ENCODE results near the gene SLC2A9. TPM values are rescaled to one million over a fixed set of nuclear protein-coding genes. Genes with fewer than 3 reads are reported as not detected.

The SLC2A9 gene
- total and polyA plus RNA-seq, 2 donors (not counting 3 experiments of a cell fraction or from before 2014, with no cell fraction given) = 1.6 to 1.8 TPM

DNA sequence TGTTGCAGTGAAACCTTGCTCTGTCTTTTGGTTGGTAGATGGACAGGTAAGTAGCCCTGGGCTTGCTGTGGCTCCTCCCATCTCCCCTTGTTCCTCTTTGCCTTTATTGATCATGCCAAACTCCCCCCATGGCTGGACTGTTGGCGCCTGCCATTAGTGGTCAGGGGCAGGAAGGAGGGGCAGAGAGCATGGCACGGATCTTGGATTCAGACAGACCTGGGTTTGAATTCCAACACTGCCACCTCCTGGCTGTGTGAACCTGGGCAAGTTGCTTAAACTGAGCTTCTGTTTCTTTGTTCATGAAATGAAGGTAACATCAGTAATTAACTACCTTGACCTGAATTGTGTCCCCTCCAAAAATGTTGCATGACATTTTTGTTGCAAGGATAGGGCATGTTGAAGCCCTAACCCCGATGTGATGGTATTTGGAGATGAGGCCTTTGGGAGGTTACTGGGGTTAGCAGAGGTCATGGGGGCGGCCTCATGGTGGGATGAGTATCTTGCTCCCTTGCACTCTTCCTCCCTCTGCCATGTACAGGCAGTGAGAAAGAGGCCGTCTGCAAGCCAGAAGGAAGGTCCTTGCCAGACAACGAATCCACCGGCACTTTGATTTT lies 6.0 kb downstream of the SLC2A9 start:
- dilution Hi-C loops (cut with MboI; ENCODE audit: extremely low pct_ligation_motif_present, low sequenced_read_pairs) (no loop called here), intact Hi-C loops (cut with micrococcal nuclease) (loop anchor here (1.0 to 5.0 kb wide), 5 partner anchors 142 to 517 kb away; no protein-coding TSS in a partner anchor)
- H3K36me3 ChIP-seq (ENCODE audit: control insufficient read depth in 2 of 2, extremely low read depth in 1 of 2, insufficient read depth in 2 of 2, low read length in 2 of 2) = no peaks in the 10 kb centered on the region
- TF ChIP-seq POLR2AphosphoS5 (IDR thresholded peaks at IDR 0.05; ENCODE audit: insufficient read depth, low read depth, low read length) = no peak
- TF ChIP-seq, protein P1, sequence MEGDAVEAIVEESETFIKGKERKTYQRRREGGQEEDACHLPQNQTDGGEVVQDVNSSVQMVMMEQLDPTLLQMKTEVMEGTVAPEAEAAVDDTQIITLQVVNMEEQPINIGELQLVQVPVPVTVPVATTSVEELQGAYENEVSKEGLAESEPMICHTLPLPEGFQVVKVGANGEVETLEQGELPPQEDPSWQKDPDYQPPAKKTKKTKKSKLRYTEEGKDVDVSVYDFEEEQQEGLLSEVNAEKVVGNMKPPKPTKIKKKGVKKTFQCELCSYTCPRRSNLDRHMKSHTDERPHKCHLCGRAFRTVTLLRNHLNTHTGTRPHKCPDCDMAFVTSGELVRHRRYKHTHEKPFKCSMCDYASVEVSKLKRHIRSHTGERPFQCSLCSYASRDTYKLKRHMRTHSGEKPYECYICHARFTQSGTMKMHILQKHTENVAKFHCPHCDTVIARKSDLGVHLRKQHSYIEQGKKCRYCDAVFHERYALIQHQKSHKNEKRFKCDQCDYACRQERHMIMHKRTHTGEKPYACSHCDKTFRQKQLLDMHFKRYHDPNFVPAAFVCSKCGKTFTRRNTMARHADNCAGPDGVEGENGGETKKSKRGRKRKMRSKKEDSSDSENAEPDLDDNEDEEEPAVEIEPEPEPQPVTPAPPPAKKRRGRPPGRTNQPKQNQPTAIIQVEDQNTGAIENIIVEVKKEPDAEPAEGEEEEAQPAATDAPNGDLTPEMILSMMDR (IDR thresholded peaks at IDR 0.05; ENCODE audit: extremely low read depth in 1 of 2, insufficient read depth in 1 of 2, low read depth in 1 of 2, low read length in 2 of 2) = peak; percentile 65 to 70
- TF ChIP-seq, protein P2, sequence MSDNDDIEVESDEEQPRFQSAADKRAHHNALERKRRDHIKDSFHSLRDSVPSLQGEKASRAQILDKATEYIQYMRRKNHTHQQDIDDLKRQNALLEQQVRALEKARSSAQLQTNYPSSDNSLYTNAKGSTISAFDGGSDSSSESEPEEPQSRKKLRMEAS (IDR thresholded peaks at IDR 0.05; ENCODE audit: insufficient read depth, insufficient read length) = no peak
- H3K9me3 ChIP-seq (replicated peaks; ENCODE audit: control insufficient read depth, insufficient read depth, low read length) = no peaks in the 10 kb centered on the region
- H2AFZ ChIP-seq (ENCODE audit: low read depth, low read length) = no peak overlapping the region
- ChIA-PET POLR2A (interaction anchor here (1.3 kb wide), 1 partner anchor 101 kb away, joined by 3 read pairs; the partner anchor contains the start of gene WDR1), CTCF (interaction anchor here (0.6 to 5.5 kb wide), 24 partner anchors 9 to 483 kb away, joined by 3 to 118 read pairs (median 5); no protein-coding TSS in a partner anchor)
- peaks cover 0 to 2% of the 10 kb centered on the region in 2 experiments for H3K27me3 ChIP-seq (ENCODE audit: control insufficient read depth in 2 of 2, insufficient read depth in 2 of 2, low read length in 2 of 2)
- H3K9me1 ChIP-seq (replicated peaks; ENCODE audit: control insufficient read depth, extremely low read depth, insufficient read depth, low read length) = no peaks in the 10 kb centered on the region
- H3K9ac ChIP-seq (replicated peaks; ENCODE audit: extremely low read depth, insufficient read depth, low read length) = no peak overlapping the region
- FAIRE-seq (peak; percentile 28), DNase-seq (ENCODE audit: low read depth, low spot score) (peak; percentile 52)
- no peaks in the 10 kb centered on the region for H4K20me1 ChIP-seq (replicated peaks; ENCODE audit: control insufficient read depth, extremely low read depth, insufficient read depth, low read length)
- H3K4me1 ChIP-seq (ENCODE audit: control insufficient read depth, extremely low read depth, insufficient read depth, low read length) = no peaks in the 10 kb centered on the region
- H3K79me2 ChIP-seq (ENCODE audit: control insufficient read depth, insufficient read depth, low read length) = no peaks in the 10 kb centered on the region
- H3K4me3 ChIP-seq (replicated peaks in 1 of 3; ENCODE audit: insufficient read depth in 1 of 3, low read depth in 1 of 3, low read length in 3 of 3) = no peak overlapping the region
- H3K27ac ChIP-seq (ENCODE audit: insufficient read depth, low read depth, low read length) = no peak overlapping the region
- BruUV-seq (replicated peaks) = no TSS peak
- no peak overlapping the region for H3K4me2 ChIP-seq (ENCODE audit: insufficient read depth, low read length)

DNA sequence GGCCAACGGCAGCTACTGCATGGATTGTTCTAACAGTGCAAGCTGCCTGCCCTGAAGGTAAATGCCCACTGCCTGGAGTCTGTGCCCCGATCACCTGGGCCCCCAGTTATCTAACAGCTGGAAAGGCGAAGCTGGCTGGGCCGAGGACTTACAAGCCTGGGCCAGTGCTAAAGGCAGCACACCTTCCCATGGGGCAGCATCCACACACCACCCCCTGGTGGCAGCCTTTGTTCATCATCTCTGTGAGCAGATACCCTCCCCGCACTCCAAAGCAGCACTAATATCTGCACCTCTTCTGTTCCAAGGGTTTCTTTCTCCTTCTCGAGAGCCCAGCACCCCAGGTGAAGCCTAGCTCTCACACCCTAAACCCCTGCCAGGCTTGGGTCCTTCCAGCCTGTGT lies 7.6 kb downstream of the SLC2A9 start:
- H3K4me1 ChIP-seq (ENCODE audit: control insufficient read depth, extremely low read depth, insufficient read depth, low read length) = no peaks in the 10 kb centered on the region
- no peaks in the 10 kb centered on the region for H4K20me1 ChIP-seq (replicated peaks; ENCODE audit: control insufficient read depth, extremely low read depth, insufficient read depth, low read length)
- peaks cover 0 to 2% of the 10 kb centered on the region in 2 experiments for H3K27me3 ChIP-seq (ENCODE audit: control insufficient read depth in 2 of 2, insufficient read depth in 2 of 2, low read length in 2 of 2)
- no peak overlapping the region for H2AFZ ChIP-seq (ENCODE audit: low read depth, low read length)
- peak; percentile 52 for FAIRE-seq
- no TSS peak for BruUV-seq (replicated peaks)
- no peaks in the 10 kb centered on the region for H3K9me1 ChIP-seq (replicated peaks; ENCODE audit: control insufficient read depth, extremely low read depth, insufficient read depth, low read length)
- H3K27ac ChIP-seq (ENCODE audit: insufficient read depth, low read depth, low read length) = no peak overlapping the region
- H3K4me3 ChIP-seq (replicated peaks in 1 of 3; ENCODE audit: insufficient read depth in 1 of 3, low read depth in 1 of 3, low read length in 3 of 3) = no peak overlapping the region
- POLR2A ChIA-PET = no interaction called here
- H3K79me2 ChIP-seq (ENCODE audit: control insufficient read depth, insufficient read depth, low read length) = no peaks in the 10 kb centered on the region
- no peak overlapping the region for H3K4me2 ChIP-seq (ENCODE audit: insufficient read depth, low read length)
- H3K36me3 ChIP-seq (ENCODE audit: control insufficient read depth in 2 of 2, extremely low read depth in 1 of 2, insufficient read depth in 2 of 2, low read length in 2 of 2) = no peaks in the 10 kb centered on the region
- DNase-seq (ENCODE audit: low read depth, low spot score) = peak; percentile 32
- H3K9ac ChIP-seq (replicated peaks; ENCODE audit: extremely low read depth, insufficient read depth, low read length) = no peak overlapping the region
- TF ChIP-seq, protein P1 (IDR thresholded peaks at IDR 0.05; ENCODE audit: extremely low read depth in 1 of 2, insufficient read depth in 1 of 2, low read depth in 1 of 2, low read length in 2 of 2) = peak; percentile 33 to 71
- TF ChIP-seq FOS (IDR thresholded peaks at IDR 0.05; ENCODE audit: borderline replicate concordance, insufficient read depth, low read length) = no peak
- intact Hi-C loops (cut with micrococcal nuclease) = no loop called here
- CTCF ChIA-PET = interaction anchor here (1.5 to 5.5 kb wide), 9 partner anchors 8 to 1013 kb away, joined by 4 to 118 read pairs (median 19); no protein-coding TSS in a partner anchor
- no peaks in the 10 kb centered on the region for H3K9me3 ChIP-seq (replicated peaks; ENCODE audit: control insufficient read depth, insufficient read depth, low read length)
- dilution Hi-C loops (cut with MboI; ENCODE audit: extremely low pct_ligation_motif_present, low sequenced_read_pairs) = no loop called here
